Measurements from ENCODE around the gene TTC39C. TPM values are rescaled to one million over a fixed set of nuclear protein-coding genes. Genes with fewer than 3 reads are reported as not detected.
A peak's percentile ranks its signal among the peaks of the same experiment; 100 is the strongest.

Gene TTC39C
- total and polyA plus RNA-seq, 2 donors = 12.6 to 29.9 TPM

DNA sequence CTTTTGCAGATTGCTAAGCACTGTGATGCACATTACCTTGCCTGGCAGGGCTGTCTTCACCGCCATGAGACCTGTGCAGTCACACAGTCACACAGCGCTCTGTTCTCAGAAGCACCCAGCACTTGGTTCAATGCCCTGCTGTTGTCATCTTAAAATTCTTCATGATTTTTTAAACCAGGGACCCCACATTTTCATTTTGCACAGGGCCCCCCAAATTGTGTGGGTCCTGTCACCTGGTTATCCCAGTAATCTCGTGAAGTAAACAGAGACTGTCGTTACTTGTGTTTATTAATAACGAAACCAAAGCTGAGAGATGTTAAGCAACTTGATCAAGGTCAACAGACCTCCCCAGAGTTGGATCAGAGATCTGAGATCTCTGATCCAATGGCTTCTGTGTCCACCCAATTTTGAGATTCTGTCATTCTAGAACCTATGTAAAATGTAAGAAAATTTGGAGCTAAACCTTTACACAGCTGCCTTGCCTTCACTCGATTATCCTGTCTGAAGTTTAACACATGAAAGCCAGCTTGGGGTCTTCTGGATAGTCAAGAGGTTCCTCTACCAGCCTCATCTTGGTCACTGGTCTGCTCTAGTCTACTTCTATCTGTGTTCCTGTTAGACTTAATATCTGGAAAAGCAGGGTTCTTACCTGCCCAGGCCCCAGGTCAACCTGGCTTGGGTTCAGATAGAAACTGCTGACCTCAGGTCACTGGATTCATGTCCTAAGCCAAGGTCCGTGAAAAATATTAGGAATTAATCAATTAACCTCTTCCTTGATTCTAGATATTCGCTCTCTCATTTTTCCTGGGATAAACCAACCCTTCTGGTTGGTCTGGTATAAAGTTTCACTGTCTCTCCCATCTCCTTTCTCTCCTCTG lies 13.7 kb upstream of the TTC39C start:
- H3K4me1 ChIP-seq (ENCODE audit: insufficient read depth) = no peaks in the 10 kb centered on the region
- WGBS = 86% methylated on average over 8 of the region's 8 CpGs
- peak overlapping the region; percentile 28 for H3K27ac ChIP-seq (ENCODE audit: low read depth)
- H3K36me3 ChIP-seq (ENCODE audit: insufficient read depth) = no peaks in the 10 kb centered on the region
- H3K4me3 ChIP-seq (ENCODE audit: low read depth, low read length) = no peak overlapping the region
- no peak for DNase-seq (ENCODE audit: extremely low spot score)

DNA sequence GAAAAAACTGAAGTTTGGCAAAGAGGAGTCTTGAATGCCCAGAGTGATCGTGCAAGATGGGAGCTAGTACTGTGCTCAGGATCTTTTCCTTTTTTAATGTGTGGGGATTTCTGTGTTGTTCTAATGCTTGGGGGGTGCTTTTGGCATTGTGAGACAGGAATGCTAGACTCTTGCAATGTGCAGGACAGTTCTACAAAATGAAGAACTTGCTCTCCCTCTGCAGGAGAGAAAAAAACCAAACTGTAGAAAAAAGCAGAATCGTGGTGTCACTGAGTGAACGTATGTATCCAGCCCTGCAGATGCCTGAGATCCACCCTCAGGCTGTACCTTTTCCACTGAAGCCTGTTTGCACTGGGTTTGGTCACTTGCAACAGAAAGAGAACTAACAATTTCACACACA lies 12.1 kb upstream of the TTC39C start:
- H3K4me3 ChIP-seq (ENCODE audit: low read depth, low read length) = no peak overlapping the region
- DNase-seq (ENCODE audit: extremely low spot score) = no peak
- H3K27ac ChIP-seq (ENCODE audit: low read depth) = no peak overlapping the region
- WGBS = 68% methylated on average over 3 of the region's 3 CpGs
- H3K4me1 ChIP-seq (ENCODE audit: insufficient read depth) = no peaks in the 10 kb centered on the region
- no peaks in the 10 kb centered on the region for H3K36me3 ChIP-seq (ENCODE audit: insufficient read depth)

DNA sequence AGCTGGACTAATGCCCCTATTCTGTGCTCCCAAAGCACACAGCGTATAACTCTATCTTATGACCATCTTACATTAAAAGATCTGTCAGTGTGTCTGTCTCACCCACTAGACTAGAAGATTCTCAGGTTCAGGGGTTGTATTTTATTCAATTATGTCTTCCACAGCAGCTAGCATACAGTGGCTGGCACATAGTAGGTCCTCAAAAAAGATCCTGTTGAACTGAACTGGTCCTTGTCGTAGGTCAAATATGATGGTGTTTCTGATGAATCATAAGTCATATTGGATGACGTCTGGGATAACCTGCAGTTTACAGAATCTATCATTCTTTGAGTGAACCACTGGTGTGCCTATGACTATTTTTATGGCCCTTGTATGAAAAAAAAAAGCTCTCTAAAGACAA lies 11.3 kb upstream of the TTC39C start:
- Histone ChIP-seq H3K4me1 (ENCODE audit: insufficient read depth) (no peaks in the 10 kb centered on the region), H3K36me3 (ENCODE audit: insufficient read depth) (no peaks in the 10 kb centered on the region), H3K4me3 (ENCODE audit: low read depth, low read length) (no peak overlapping the region), H3K27ac (ENCODE audit: low read depth) (no peak overlapping the region)
- 87% methylated on average over 3 of the region's 3 CpGs for WGBS
- no peak for DNase-seq (ENCODE audit: extremely low spot score)

DNA sequence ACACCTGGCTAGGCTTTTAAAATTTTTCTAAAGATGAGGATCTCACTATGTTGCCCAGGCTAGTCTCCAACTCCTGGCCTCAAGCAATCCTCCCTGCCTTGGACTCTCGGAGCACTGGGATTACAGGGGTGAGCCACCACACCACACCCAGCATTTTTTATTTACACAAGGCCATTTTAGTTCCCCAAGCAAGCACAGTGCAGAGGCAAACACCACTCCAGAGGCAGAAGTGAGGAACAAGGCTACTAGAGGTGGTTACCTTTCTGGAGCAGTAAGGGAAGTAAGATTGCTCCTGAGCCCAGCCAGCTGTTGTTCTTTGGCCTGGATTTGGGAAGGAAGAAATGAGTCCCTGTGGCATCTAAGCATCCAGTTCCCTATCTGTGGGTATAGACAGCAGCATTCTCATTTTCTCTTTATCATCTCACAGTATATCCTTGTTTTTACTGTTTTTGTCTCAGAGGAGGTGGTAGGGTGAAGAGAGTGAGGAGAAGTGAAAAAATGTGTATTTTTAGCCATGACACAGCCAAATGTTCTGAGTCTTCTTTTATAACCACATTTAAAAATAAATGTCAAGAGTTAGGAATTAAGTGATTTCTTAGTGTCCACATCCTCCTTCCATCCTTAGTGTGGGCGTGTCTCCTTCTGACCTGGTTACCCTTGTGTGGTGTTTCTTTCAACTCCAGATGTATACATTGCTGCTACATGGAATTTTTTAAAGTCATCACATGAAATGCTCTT lies 10.5 kb upstream of the TTC39C start:
- no peak for DNase-seq (ENCODE audit: extremely low spot score)
- Histone ChIP-seq H3K36me3 (ENCODE audit: insufficient read depth) (no peaks in the 10 kb centered on the region), H3K4me1 (ENCODE audit: insufficient read depth) (no peaks in the 10 kb centered on the region), H3K4me3 (ENCODE audit: low read depth, low read length) (no peak overlapping the region), H3K27ac (ENCODE audit: low read depth) (no peak overlapping the region)
- WGBS = 78% methylated on average over 2 of the region's 2 CpGs

GRCh38 chr18:24006712-24007313 lies 7.7 kb upstream of the TTC39C start:
- Histone ChIP-seq H3K4me3 (ENCODE audit: low read depth, low read length) (no peak overlapping the region), H3K4me1 (ENCODE audit: insufficient read depth) (no peaks in the 10 kb centered on the region), H3K36me3 (ENCODE audit: insufficient read depth) (no peaks in the 10 kb centered on the region), H3K27ac (ENCODE audit: low read depth) (no peak overlapping the region)
- DNase-seq (ENCODE audit: extremely low spot score) = no peak
- WGBS = 88% methylated on average over 5 of the region's 5 CpGs

DNA sequence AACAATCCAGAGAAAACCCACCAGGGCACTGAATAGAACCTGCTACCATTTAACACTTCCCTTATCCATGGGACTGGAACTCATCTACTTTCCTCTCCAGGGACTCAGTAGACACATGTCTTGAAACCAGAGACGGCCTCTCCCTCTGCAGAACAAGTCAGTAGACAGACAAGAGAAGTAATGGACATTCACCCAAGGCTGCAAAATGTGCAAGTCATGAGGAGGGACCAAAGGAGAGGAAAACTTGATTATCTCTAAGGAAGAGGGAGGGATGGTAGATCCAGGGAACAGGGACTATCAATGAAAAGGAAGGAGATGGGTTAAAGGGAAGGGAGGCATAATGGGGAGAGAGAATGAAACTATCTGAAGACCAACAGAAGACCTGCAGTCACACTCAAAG lies 5.3 kb upstream of the TTC39C start:
- H3K4me1 ChIP-seq (ENCODE audit: insufficient read depth) = no peaks in the 10 kb centered on the region
- 79% methylated on average over 1 of the region's 1 CpG for WGBS
- no peak overlapping the region for H3K4me3 ChIP-seq (ENCODE audit: low read depth, low read length)
- no peak for DNase-seq (ENCODE audit: extremely low spot score)
- H3K36me3 ChIP-seq (ENCODE audit: insufficient read depth) = no peaks in the 10 kb centered on the region
- no peak overlapping the region for H3K27ac ChIP-seq (ENCODE audit: low read depth)

DNA sequence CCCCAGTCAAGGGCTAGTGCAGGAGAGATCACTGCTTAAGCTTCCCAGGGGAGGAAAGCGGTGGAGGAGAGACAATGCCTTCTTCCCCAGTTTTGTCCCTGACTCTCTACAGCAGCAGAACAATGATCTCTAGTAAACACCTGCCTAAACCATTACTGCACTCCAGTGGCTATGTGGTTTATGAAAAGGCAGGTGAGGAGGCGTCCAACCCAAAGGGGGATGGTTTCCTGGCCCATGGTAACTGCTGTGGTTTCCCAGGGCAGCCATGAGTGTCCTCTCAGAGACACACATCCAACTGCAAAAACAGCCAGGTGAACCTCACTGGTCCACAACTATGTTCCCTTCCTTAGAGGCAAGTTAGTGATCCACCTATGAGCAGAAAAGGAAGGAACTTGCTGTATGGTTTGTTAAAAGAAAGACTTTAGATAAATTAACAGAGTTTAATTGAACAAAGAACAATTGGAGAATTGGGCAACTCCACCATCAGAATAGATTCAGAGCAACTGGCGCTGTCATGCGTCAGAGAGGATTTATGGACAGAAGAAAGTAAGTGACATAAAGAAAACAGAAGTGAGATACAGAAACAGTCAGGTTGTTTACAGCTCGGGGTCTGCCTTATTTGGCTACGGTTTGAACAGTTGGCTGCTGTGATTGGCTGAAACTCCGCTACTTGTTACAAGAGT lies 4.8 kb upstream of the TTC39C start:
- DNase-seq (ENCODE audit: extremely low spot score) = no peak
- H3K36me3 ChIP-seq (ENCODE audit: insufficient read depth) = no peaks in the 10 kb centered on the region
- H3K4me1 ChIP-seq (ENCODE audit: insufficient read depth) = no peaks in the 10 kb centered on the region

DNA sequence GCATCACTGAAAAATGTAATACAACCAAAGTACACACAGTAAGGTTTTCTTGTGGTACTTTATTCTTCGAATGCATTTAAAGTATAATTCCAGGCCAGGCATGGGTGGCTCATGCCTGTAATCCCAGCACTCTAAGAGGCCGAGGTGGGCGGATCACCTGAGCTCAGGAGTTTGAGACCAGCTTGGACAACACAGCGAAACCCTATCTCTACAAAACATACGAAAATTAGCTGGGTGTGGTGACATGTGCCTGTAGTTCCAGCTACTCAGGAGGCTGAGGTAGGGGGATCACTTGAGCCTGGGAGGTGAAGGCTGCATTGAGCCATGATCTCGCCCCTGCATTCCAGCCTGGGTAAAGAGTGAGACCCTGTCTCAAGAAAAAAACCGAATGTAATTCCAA lies 3.9 kb upstream of the TTC39C start:
- Histone ChIP-seq H3K4me1 (ENCODE audit: insufficient read depth) (no peaks in the 10 kb centered on the region), H3K27ac (ENCODE audit: low read depth) (no peak overlapping the region), H3K4me3 (ENCODE audit: low read depth, low read length) (no peak overlapping the region), H3K36me3 (ENCODE audit: insufficient read depth) (no peaks in the 10 kb centered on the region)
- no peak for DNase-seq (ENCODE audit: extremely low spot score)
- 86% methylated on average over 7 of the region's 7 CpGs for WGBS

More for the DNA sequence above, 4.8 kb upstream of the TTC39C start:
- Histone ChIP-seq H3K27ac (ENCODE audit: low read depth) (no peak overlapping the region), H3K4me3 (ENCODE audit: low read depth, low read length) (no peak overlapping the region)
- 69% methylated on average over 7 of the region's 7 CpGs for WGBS

DNA sequence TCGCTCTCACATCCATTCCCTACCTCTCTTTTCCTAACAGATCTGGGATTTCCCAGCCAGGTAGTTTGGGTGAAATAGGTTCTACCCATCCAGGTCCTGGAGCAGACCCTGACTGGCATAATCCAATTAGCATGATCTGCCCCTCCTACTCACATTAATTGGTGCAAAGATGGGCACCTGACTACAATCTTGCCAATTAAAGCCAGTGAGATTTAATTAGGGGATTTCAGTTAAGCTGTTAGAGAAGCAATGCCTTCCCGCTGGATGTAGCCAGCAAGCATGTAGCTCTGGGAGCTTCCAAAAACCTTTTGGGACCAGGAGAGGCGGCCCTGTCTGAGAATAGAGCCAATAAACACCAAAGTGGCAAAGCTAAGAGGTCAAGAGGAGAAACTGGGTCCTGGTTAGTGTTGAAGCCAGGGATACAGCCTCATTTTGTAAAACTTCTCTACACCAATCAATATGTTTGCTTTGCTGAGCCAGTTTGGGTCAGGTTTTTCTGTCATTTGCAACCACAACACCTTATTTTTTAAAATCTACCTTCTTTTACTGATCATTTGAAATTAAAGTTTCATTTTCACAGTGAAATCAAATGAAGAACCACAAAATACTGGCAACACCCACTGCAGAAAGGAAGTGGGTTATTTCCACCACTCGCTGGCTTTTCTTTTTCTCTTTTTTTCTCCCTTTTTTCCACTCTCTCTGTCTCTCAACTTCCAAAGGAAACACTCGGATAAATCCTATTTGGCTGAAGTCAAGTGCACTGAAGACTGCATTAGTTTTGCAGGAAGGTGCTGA lies 3.2 kb upstream of the TTC39C start:
- Histone ChIP-seq H3K4me3 (ENCODE audit: low read depth, low read length) (no peak overlapping the region), H3K27ac (ENCODE audit: low read depth) (no peak overlapping the region), H3K4me1 (ENCODE audit: insufficient read depth) (no peaks in the 10 kb centered on the region), H3K36me3 (ENCODE audit: insufficient read depth) (no peaks in the 10 kb centered on the region)
- no peak for DNase-seq (ENCODE audit: extremely low spot score)
- WGBS = 81% methylated on average over 5 of the region's 5 CpGs

- Histone ChIP-seq H3K27ac (ENCODE audit: low read depth) (no peak overlapping the region), H3K36me3 (ENCODE audit: insufficient read depth) (no peaks in the 10 kb centered on the region), H3K4me3 (ENCODE audit: low read depth, low read length) (no peak overlapping the region), H3K4me1 (ENCODE audit: insufficient read depth) (no peaks in the 10 kb centered on the region)
- WGBS = 68% methylated on average over 2 of the region's 2 CpGs
- no peak for DNase-seq (ENCODE audit: extremely low spot score)
Measured at GRCh38 chr18:24013051-24013450, 1.5 kb upstream of the TTC39C start.

DNA sequence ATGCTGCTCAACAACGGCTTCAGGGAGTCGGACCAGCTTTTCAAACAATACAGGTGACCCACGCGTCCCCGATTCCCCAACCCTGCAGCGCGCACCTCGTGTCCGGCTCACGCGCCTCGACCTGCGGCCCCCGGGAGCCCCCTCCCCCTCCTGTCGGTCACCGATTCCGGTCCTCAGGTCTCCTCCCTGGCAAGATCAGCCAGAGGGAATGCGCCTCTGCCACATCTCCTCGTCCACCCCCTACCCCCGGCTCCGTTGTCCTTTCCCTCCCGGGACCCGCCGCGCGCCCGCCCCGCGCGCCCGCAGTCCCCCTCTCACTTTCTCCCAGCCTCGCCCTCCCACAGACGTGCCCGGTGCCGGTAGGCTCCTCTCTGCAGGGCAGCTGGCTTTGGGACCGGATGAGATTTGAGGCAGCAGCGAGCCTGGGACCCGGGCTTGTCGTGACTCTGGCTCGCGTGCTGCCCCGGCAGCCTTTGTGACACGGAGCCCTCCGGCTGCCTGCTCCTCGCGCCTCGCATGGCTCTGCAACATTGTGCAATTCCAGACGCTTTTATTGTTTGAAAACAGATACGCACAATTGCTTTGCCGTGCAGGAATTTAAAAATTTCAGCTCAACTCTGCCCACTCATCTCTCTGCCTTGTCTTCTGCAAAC lies 558 bp downstream of the TTC39C start:
- no peaks in the 10 kb centered on the region for H3K36me3 ChIP-seq (ENCODE audit: insufficient read depth)
- no peaks in the 10 kb centered on the region for H3K4me1 ChIP-seq (ENCODE audit: insufficient read depth)
- DNase-seq (ENCODE audit: extremely low spot score) = no peak
- WGBS = 1% methylated on average over 50 of the region's 50 CpGs
- H3K27ac ChIP-seq (ENCODE audit: low read depth) = peak overlapping the region; percentile 75
- H3K4me3 ChIP-seq (ENCODE audit: low read depth, low read length) = peak overlapping the region; percentile 64

Data from urinary bladder (tissue), 4 donors.